Body of pancreas (tissue), 4 donors: ENCODE data around the gene CACNA1H.

Experiments
- POLR2A ChIP-seq, 3 donors: fragments of 450-650 bp; IDR thresholded peaks; one replicate each; pipeline ENCODE4 v1.6.1; 2016; ENCODE audit warnings: antibody characterized with exemption in 3 of 3, mild to moderate bottlenecking in 2 of 3
- TF ChIP-seq, protein P1 (sequence below), 7 experiments: fragments of 450-650 bp in 4 of 7; fragments of 200-600 bp in 3 of 7; sonication (generic) in 3 of 7; IDR thresholded peaks; one replicate each; pipeline ENCODE4 v1.5.1; 2016 to 2019; ENCODE audit warnings: antibody characterized with exemption in 7 of 7

DNA sequence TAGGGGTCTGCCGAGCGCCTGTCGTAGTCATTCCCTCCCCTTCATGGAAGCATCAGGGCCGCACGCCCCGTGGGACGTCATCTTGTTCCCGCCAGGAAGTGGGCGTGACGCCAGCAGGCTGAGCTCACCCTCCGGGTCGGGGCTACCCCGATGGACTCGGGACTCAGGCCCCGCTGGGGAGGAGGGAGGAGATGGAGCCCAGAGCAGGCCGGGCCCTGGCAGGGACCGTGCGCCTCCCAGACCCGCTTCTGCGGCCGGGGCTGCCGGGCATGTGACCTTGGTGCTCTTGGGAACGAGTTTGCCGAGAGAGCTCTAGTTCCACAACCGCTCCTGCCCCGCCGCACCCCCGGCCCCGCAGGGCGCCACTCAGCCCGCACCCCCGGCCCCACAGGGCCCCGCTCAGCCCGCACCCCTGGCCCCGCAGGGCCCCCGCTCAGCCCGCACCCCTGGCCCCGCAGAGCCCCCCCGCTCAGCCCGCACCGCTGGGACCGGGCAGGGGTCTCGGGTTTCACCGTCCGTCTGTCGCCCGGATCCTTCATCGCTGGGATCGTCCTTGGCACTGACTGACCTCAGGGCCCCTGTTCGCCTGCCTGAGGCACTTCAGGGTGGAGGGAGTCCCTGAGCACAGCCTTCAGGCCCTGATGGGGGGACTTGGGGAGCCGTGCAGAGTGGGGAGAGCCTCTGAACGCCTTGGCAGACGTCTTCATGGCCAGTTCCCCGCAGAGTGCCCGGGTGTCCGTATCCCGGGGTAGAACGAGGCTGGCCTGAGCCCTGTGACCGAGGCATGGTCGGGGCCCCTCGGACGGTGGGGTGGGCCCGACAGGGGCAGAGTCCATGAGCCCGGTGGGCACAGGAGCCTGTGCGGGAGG lies 5.8 kb downstream of the CACNA1H start:
- no peak for TF ChIP-seq POLR2A (IDR thresholded peaks at IDR 0.05)
- TF ChIP-seq, protein P1, sequence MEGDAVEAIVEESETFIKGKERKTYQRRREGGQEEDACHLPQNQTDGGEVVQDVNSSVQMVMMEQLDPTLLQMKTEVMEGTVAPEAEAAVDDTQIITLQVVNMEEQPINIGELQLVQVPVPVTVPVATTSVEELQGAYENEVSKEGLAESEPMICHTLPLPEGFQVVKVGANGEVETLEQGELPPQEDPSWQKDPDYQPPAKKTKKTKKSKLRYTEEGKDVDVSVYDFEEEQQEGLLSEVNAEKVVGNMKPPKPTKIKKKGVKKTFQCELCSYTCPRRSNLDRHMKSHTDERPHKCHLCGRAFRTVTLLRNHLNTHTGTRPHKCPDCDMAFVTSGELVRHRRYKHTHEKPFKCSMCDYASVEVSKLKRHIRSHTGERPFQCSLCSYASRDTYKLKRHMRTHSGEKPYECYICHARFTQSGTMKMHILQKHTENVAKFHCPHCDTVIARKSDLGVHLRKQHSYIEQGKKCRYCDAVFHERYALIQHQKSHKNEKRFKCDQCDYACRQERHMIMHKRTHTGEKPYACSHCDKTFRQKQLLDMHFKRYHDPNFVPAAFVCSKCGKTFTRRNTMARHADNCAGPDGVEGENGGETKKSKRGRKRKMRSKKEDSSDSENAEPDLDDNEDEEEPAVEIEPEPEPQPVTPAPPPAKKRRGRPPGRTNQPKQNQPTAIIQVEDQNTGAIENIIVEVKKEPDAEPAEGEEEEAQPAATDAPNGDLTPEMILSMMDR (IDR thresholded peaks at IDR 0.05), result no peak
